NCI-H774 (cell line): ENCODE results near the gene NAT9.

Experiments
- DNase-seq: peaks from one replicate; lab custom pipeline; 2025; lab: John Stamatoyannopoulos, UW

The NAT9 gene

GRCh38 chr17:74776044-74776962, at the start of gene NAT9:
Gene NAT9 (minus strand): TSS chr17:74776345. CDS start chr17:74775698, 647 bp downstream.
- peak; percentile 99 for DNase-seq

GRCh38 chr17:74824961-74825627, 48.9 kb upstream of the NAT9 start:
- DNase-seq: no peak

GRCh38 chr17:74822939-74823367, 46.8 kb upstream of the NAT9 start:
- DNase-seq: no peak

- no peak for DNase-seq
Measured at GRCh38 chr17:74822335-74822938, 46.3 kb upstream of the NAT9 start.

- no peak for DNase-seq
Measured at GRCh38 chr17:74821655-74822334, 45.6 kb upstream of the NAT9 start.

GRCh38 chr17:74819801-74820436, 43.8 kb upstream of the NAT9 start:
- DNase-seq: no peak

- DNase-seq: no peak
Measured at GRCh38 chr17:74818291-74818938, 42.3 kb upstream of the NAT9 start.

- DNase-seq: no peak
Measured at GRCh38 chr17:74816905-74817620, 40.9 kb upstream of the NAT9 start.

GRCh38 chr17:74815550-74816370, 39.6 kb upstream of the NAT9 start:
- DNase-seq: no peak

GRCh38 chr17:74815067-74815466, 38.9 kb upstream of the NAT9 start:
- DNase-seq: no peak

GRCh38 chr17:74814453-74814852, 38.3 kb upstream of the NAT9 start:
- DNase-seq: no peak

- DNase-seq: no peak
Measured at GRCh38 chr17:74812109-74813009, 36.2 kb upstream of the NAT9 start.

GRCh38 chr17:74810699-74811485, 34.7 kb upstream of the NAT9 start:
- DNase-seq: no peak

- DNase-seq: no peak
Measured at GRCh38 chr17:74808714-74809430, 32.7 kb upstream of the NAT9 start.

- no peak for DNase-seq
Measured at GRCh38 chr17:74807925-74808324, 31.8 kb upstream of the NAT9 start.

- no peak for DNase-seq
Measured at GRCh38 chr17:74807441-74807840, 31.3 kb upstream of the NAT9 start.

GRCh38 chr17:74806334-74806733, 30.2 kb upstream of the NAT9 start:
- no peak for DNase-seq
